Mammary epithelial cell (primary cell): ENCODE data around the gene ATL2.

Experiments used
- EZH2 ChIP-seq: IDR thresholded peaks from 2 replicates; pipeline ENCODE4 v1.6.1; 2012; ENCODE audit warnings: low read length, inconsistent platforms, borderline replicate concordance
- TF ChIP-seq, protein P1 (sequence below), 2 donors: IDR thresholded peaks in 1 of 2; conservative IDR thresholded peaks in 1 of 2; 2 replicates each; pipeline ENCODE4 v1.5.1; 2011 to 2012; ENCODE audit warnings: inconsistent platforms in 2 of 2, low read length in 2 of 2, mild to moderate bottlenecking in 2 of 2, control low read depth in 1 of 2, low read depth in 1 of 2; ENCODE audit not compliant: insufficient read depth in 1 of 2; ENCODE audit errors: extremely low read depth in 1 of 2

- TF ChIP-seq EZH2 = no peak
- TF ChIP-seq, protein P1, sequence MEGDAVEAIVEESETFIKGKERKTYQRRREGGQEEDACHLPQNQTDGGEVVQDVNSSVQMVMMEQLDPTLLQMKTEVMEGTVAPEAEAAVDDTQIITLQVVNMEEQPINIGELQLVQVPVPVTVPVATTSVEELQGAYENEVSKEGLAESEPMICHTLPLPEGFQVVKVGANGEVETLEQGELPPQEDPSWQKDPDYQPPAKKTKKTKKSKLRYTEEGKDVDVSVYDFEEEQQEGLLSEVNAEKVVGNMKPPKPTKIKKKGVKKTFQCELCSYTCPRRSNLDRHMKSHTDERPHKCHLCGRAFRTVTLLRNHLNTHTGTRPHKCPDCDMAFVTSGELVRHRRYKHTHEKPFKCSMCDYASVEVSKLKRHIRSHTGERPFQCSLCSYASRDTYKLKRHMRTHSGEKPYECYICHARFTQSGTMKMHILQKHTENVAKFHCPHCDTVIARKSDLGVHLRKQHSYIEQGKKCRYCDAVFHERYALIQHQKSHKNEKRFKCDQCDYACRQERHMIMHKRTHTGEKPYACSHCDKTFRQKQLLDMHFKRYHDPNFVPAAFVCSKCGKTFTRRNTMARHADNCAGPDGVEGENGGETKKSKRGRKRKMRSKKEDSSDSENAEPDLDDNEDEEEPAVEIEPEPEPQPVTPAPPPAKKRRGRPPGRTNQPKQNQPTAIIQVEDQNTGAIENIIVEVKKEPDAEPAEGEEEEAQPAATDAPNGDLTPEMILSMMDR (conservative IDR thresholded peaks at IDR 0.05 in 1 of 2, IDR thresholded peaks at IDR 0.05 in 1 of 2; ENCODE audit: extremely low read depth in 1 of 2, insufficient read depth in 1 of 2, low read depth in 1 of 2, low read length in 2 of 2) = no peak
These were observed 9.3 kb upstream of the ATL2 start for GRCh38 chr2:38386377-38386776.
